GM12878 (cell line): ENCODE data around the gene YBEY. TPM values are rescaled to one million over a fixed set of nuclear protein-coding genes. Genes with fewer than 3 reads are reported as not detected.

Experiments used
- ATAC-seq: fragments of 200-7000 bp; cut with Tn5 transposase; 3 replicates; pipeline ENCODE4 v1.9.1; 2020; ENCODE audit warnings: mild to moderate bottlenecking, moderate library complexity
- BruUV-seq: library from RNA; stranded (reverse); fragments of 400-500 nt; replicated peaks from 2 replicates; lab custom pipeline; 2021; lab: Mats Ljungman, UMichigan
- CTCF ChIA-PET: fragments of 300-600 bp; sonication (Branson Sonifier 250); formaldehyde crosslinking; extraction: SDS; loops from one replicate; lab custom pipeline; 2021; ENCODE audit warnings: inconsistent platforms; lab: Yijun Ruan, JAX
- POLR2A ChIA-PET: fragments of 350-600 bp; formaldehyde crosslinking; extraction: SDS; loops from one replicate; lab custom pipeline; 2021; ENCODE audit warnings: inconsistent platforms; lab: Charles Lee
- RAD21 ChIA-PET: fragments of 300-600 bp; sonication (Branson Sonifier 250); formaldehyde crosslinking; loops from one replicate; lab custom pipeline; 2023; ENCODE audit warnings: antibody characterized with exemption; ENCODE audit not compliant: unreplicated experiment; lab: Charles Lee
- SMC1A ChIA-PET: fragments of 300-600 bp; sonication (Branson Sonifier 250); formaldehyde crosslinking; loops from one replicate; lab custom pipeline; 2023; ENCODE audit not compliant: unreplicated experiment, uncharacterized antibody; lab: Charles Lee
- DNase-seq: peaks from one replicate; pipeline ENCODE4 v3.0.0-alpha.2; 2011; ENCODE audit warnings: low read depth, low spot score
- FAIRE-seq: peaks from 3 replicates; lab custom pipeline; 2011; peaks lifted over from hg19 to GRCh38; lab: Jason Lieb, UNC
- H2AFZ ChIP-seq: 2 replicates; pipeline ENCODE4 v1.6.0; 2011; ENCODE audit warnings: low read depth, low read length, control low read depth; ENCODE audit not compliant: control insufficient read depth
- H3K27ac ChIP-seq: 2 replicates; pipeline ENCODE4 v1.5.1; 2011; ENCODE audit warnings: control low read depth; ENCODE audit not compliant: control insufficient read depth, insufficient read depth
- H3K27me3 ChIP-seq, 2 experiments: replicated peaks in 1 of 2; 2 replicates each; pipeline versions ENCODE4 v1.6.0 to v1.6.1; 2011; ENCODE audit warnings: low read length in 1 of 2; ENCODE audit not compliant: control insufficient read depth in 2 of 2, insufficient read depth in 2 of 2
- H3K36me3 ChIP-seq, 2 experiments: 2 replicates each; pipeline ENCODE4 v1.5.1; 2011; ENCODE audit warnings: low read length in 1 of 2; ENCODE audit not compliant: control insufficient read depth in 2 of 2, insufficient read depth in 2 of 2
- H3K4me1 ChIP-seq: 2 replicates; pipeline ENCODE4 v1.6.1; 2011; ENCODE audit warnings: mild to moderate bottlenecking, low read length, moderate library complexity, mixed read lengths; ENCODE audit not compliant: control insufficient read depth, insufficient read depth
- H3K4me2 ChIP-seq: 2 replicates; pipeline ENCODE4 v1.6.0; 2011; ENCODE audit warnings: control low read depth; ENCODE audit not compliant: control insufficient read depth, insufficient read depth
- H3K4me3 ChIP-seq: fragments of 200-600 bp; sonication (generic); 2 replicates; pipeline ENCODE4 v1.5.1; 2016
- H3K79me2 ChIP-seq: 2 replicates; pipeline ENCODE4 v1.6.0; 2011; ENCODE audit warnings: low read length; ENCODE audit not compliant: control insufficient read depth, insufficient read depth
- H3K9ac ChIP-seq: 2 replicates; pipeline ENCODE4 v1.8.0; 2011; ENCODE audit warnings: low read length, control low read depth, mixed read lengths; ENCODE audit not compliant: control insufficient read depth, insufficient read depth
- H3K9me3 ChIP-seq: replicated peaks from 3 replicates; pipeline ENCODE4 v1.5.1; 2011; ENCODE audit warnings: mild to moderate bottlenecking, low read length; ENCODE audit not compliant: control insufficient read depth, insufficient read depth
- H4K20me1 ChIP-seq: 2 replicates; pipeline ENCODE4 v1.6.0; 2011; ENCODE audit not compliant: control insufficient read depth, insufficient read depth
- BACH1 ChIP-seq: fragments of 450-650 bp; IDR thresholded peaks from 2 replicates; pipeline ENCODE4 v1.6.1; 2017; ENCODE audit warnings: mild to moderate bottlenecking, borderline replicate concordance
- BHLHE40 ChIP-seq, 2 experiments: fragments of 450-650 bp in 1 of 2; IDR thresholded peaks; 2 replicates each; pipeline ENCODE4 v1.6.1; 2011 to 2017; ENCODE audit warnings: low read depth in 2 of 2, borderline replicate concordance in 1 of 2, improper control_type of control experiment in 1 of 2, low read length in 1 of 2, mild to moderate bottlenecking in 1 of 2
- CREB1 ChIP-seq: IDR thresholded peaks from 2 replicates; pipeline ENCODE4 v1.6.1; 2012; ENCODE audit warnings: low read depth, mild to moderate bottlenecking, inconsistent platforms
- FOS ChIP-seq: IDR thresholded peaks from 3 replicates; pipeline ENCODE4 v1.6.1; 2011; ENCODE audit warnings: borderline replicate concordance; ENCODE audit not compliant: insufficient read length; ENCODE audit errors: extremely low read depth
- GABPA ChIP-seq: IDR thresholded peaks from 2 replicates; pipeline ENCODE4 v1.6.1; 2014; ENCODE audit warnings: antibody characterized with exemption, low read depth, mild to moderate bottlenecking, inconsistent platforms
- HCFC1 ChIP-seq: fragments of 150-350 bp; IDR thresholded peaks from 2 replicates; pipeline ENCODE4 v1.6.1; 2014; ENCODE audit warnings: low read length
- HDAC6 ChIP-seq: fragments of 200-600 bp; sonication (generic); IDR thresholded peaks from one replicate; pipeline ENCODE4 v1.8.0; 2017; ENCODE audit warnings: antibody characterized with exemption; ENCODE audit not compliant: unreplicated experiment
- JUNB ChIP-seq: IDR thresholded peaks from 2 replicates; pipeline ENCODE4 v1.6.1; 2016; ENCODE audit warnings: antibody characterized with exemption, mild to moderate bottlenecking
- MLLT1 ChIP-seq: fragments of 450-650 bp; IDR thresholded peaks from 2 replicates; pipeline ENCODE4 v1.6.1; 2016; ENCODE audit warnings: mild to moderate bottlenecking
- NR2F1 ChIP-seq: fragments of 450-650 bp; conservative IDR thresholded peaks from 2 replicates; pipeline ENCODE4 v1.6.1; 2017; ENCODE audit warnings: mild to moderate bottlenecking
- PAX5 ChIP-seq: IDR thresholded peaks from 2 replicates; pipeline ENCODE4 v1.6.1; 2011; ENCODE audit warnings: low read depth, low read length, borderline replicate concordance
- SMARCA5 ChIP-seq: fragments of 450-650 bp; IDR thresholded peaks from 2 replicates; pipeline ENCODE4 v1.6.1; 2017; ENCODE audit warnings: mild to moderate bottlenecking
- SUZ12 ChIP-seq: fragments of 200-600 bp; sonication (generic); IDR thresholded peaks from one replicate; pipeline ENCODE4 v1.6.1; 2018; ENCODE audit warnings: antibody characterized with exemption, mild to moderate bottlenecking; ENCODE audit not compliant: unreplicated experiment
- ZBTB11 ChIP-seq: fragments of 450-650 bp; formaldehyde crosslinking; IDR thresholded peaks from 2 replicates; pipeline ENCODE4 v1.5.0; 2022; ENCODE audit warnings: mild to moderate bottlenecking, missing genetic modification characterization
- ZNF207 ChIP-seq: fragments of 450-650 bp; IDR thresholded peaks from 2 replicates; pipeline ENCODE4 v1.6.1; 2014; ENCODE audit warnings: antibody characterized with exemption, mild to moderate bottlenecking, borderline replicate concordance
- ZNF687 ChIP-seq: fragments of 450-650 bp; IDR thresholded peaks from 2 replicates; pipeline ENCODE4 v1.6.1; 2017; ENCODE audit warnings: mild to moderate bottlenecking, moderate library complexity
- WGBS: methylation state at CpG from one replicate; pipeline ENCODE4 v1.1.6; 2016; ENCODE audit warnings: low lambda C conversion rate; ENCODE audit not compliant: insufficient replicate concordance, insufficient coverage; ENCODE audit errors: missing lambda C conversion rate; 5-methylcytosine and 5-hydroxymethylcytosine counted together
- in situ Hi-C: fragments of 300-500 bp; cut with MboI; formaldehyde crosslinking; loops from 9 replicates; pipeline ENCODE4 v1.14.3; 2018; ENCODE audit warnings: mixed read lengths
- intact Hi-C: fragments of 100-400 bp; cut with micrococcal nuclease; formaldehyde crosslinking; loops from one replicate; pipeline ENCODE4 v1.14.2; 2022; ENCODE audit not compliant: unreplicated experiment
- polyA plus RNA-seq, 11 experiments: library from polyadenylated mRNA; depleted of rRNA in 4 of 11; unstranded in 6 of 11; stranded (reverse) in 5 of 11; fragments of >200 nt; fragmentation: Nextera tagmentation in 4 of 11; fragmentation: Illumina TruSeq in 1 of 11; extraction: Ambion mirVana in 4 of 11; extraction: Trizol in 1 of 11; gene quantifications; 1 replicate in 1 of 11; 2 replicates in 10 of 11; pipeline versions ENCODE4 v1.2.1 to v1.2.3, GENCODE V29; 2011 to 2016; ENCODE audit warnings: inconsistent platforms in 2 of 11, missing spikeins in 2 of 11, low read depth in 1 of 11
- total RNA-seq, 4 experiments: library from RNA; depleted of rRNA in 3 of 4; stranded (reverse); fragments of >200 nt in 3 of 4; fragmentation: Illumina TruSeq in 1 of 4; extraction: Trizol in 1 of 4; gene quantifications; 2 replicates each; pipeline versions ENCODE4 v1.2.1 to v1.2.3, GENCODE V29; 2013 to 2021

Gene YBEY
- total and polyA plus RNA-seq, 10 of the 15 experiments (the other 5 are each of a cell fraction or from before 2014, with no cell fraction given) = 6.5 to 31.4 (median 18.5) TPM

GRCh38 chr21:46247699-46248421, 38.3 kb upstream of the YBEY start:
- no peaks in the 10 kb centered on the region; a peak in 1 of 4 replicates for H3K27me3 ChIP-seq
- WGBS = 45% methylated on average over 3 of the region's 3 CpGs
- peaks cover 7% of the 10 kb centered on the region for H3K4me1 ChIP-seq
- no TSS peak for BruUV-seq
- ChIA-PET POLR2A (interaction anchor here (0.6 kb wide), 1 partner anchor 74 kb away, joined by 3 read pairs; no protein-coding TSS in a partner anchor), CTCF (no interaction called here), RAD21 (no interaction called here), SMC1A (interaction anchor here (1.8 kb wide), 1 partner anchor 12 kb away, joined by 4 read pairs; no protein-coding TSS in a partner anchor)
- no peak overlapping the region for H3K27ac ChIP-seq
- intact Hi-C loops = no loop called here
- DNase-seq = no peak
- no peak overlapping the region for H3K9ac ChIP-seq
- in situ Hi-C loops = no loop called here
- H4K20me1 ChIP-seq = no peaks in the 10 kb centered on the region
- no peak overlapping the region for H3K4me2 ChIP-seq
- no peak for FAIRE-seq
- no peaks in the 10 kb centered on the region for H3K79me2 ChIP-seq
- H3K36me3 ChIP-seq = peaks cover 32 to 70% of the 10 kb centered on the region in 2 experiments
- H3K4me3 ChIP-seq = no peak overlapping the region
- H2AFZ ChIP-seq = no peak overlapping the region
- no peaks in the 10 kb centered on the region; the same call in 2 of the 3 replicates for H3K9me3 ChIP-seq
- ATAC-seq = peak; percentile 44
- TF ChIP-seq BACH1 (no peak), CREB1 (no peak), HDAC6 (no peak), ZBTB11 (CRISPR knock-in tag) (no peak), JUNB (no peak), MLLT1 (no peak), ZNF207 (no peak), NR2F1 (no peak), BHLHE40 (IDR thresholded peaks at IDR 0.05; ENCODE audit: borderline replicate concordance in 1 of 2, low read depth in 2 of 2, low read length in 1 of 2) (no peak), SUZ12 (no peak), SMARCA5 (no peak), PAX5 (no peak), GABPA (no peak), FOS (no peak), HCFC1 (no peak), ZNF687 (no peak)
